Hepatocyte (in vitro differentiated cells): ENCODE data around the gene VIPR2. TPM values are rescaled to one million over a fixed set of nuclear protein-coding genes. Genes with fewer than 3 reads are reported as not detected.

ENCODE experiments used
- DNase-seq: peaks from one replicate; pipeline ENCODE4 v3.0.0-alpha.2; 2016; ENCODE audit warnings: low spot score
- H2AFZ ChIP-seq: fragments of 200-600 bp; sonication (generic); 2 replicates; pipeline ENCODE4 v1.6.0; 2016; ENCODE audit warnings: antibody characterized with exemption, mild to moderate bottlenecking
- H3K27ac ChIP-seq: fragments of 200-600 bp; sonication (generic); 2 replicates; pipeline ENCODE4 v1.5.1; 2016; ENCODE audit warnings: mild to moderate bottlenecking
- H3K27me3 ChIP-seq: fragments of 200-600 bp; sonication (generic); 2 replicates; pipeline ENCODE4 v1.6.1; 2016
- H3K36me3 ChIP-seq: fragments of 200-600 bp; sonication (generic); replicated peaks from 2 replicates; pipeline ENCODE4 v1.5.1; 2016; ENCODE audit warnings: low read depth; ENCODE audit not compliant: insufficient read depth
- H3K4me1 ChIP-seq: fragments of 200-600 bp; sonication (generic); 2 replicates; pipeline ENCODE4 v1.5.1; 2016; ENCODE audit warnings: mild to moderate bottlenecking, moderate library complexity; ENCODE audit not compliant: insufficient read depth
- H3K4me2 ChIP-seq: fragments of 200-600 bp; sonication (generic); 2 replicates; pipeline ENCODE4 v1.6.0; 2016
- H3K4me3 ChIP-seq: fragments of 200-600 bp; sonication (generic); 2 replicates; pipeline ENCODE4 v1.5.1; 2016; ENCODE audit warnings: mild to moderate bottlenecking
- H3K79me2 ChIP-seq: fragments of 200-600 bp; sonication (generic); 2 replicates; pipeline ENCODE4 v1.6.0; 2017; ENCODE audit warnings: mild to moderate bottlenecking
- H3K9me2 ChIP-seq: fragments of 200-600 bp; sonication (generic); replicated peaks from 2 replicates; pipeline ENCODE4 v1.6.0; 2017; ENCODE audit warnings: mild to moderate bottlenecking; ENCODE audit not compliant: insufficient read depth
- H3K9me3 ChIP-seq: fragments of 200-600 bp; sonication (generic); 2 replicates; pipeline ENCODE4 v1.5.1; 2016; ENCODE audit warnings: low read depth, mild to moderate bottlenecking
- H4K20me1 ChIP-seq: fragments of 200-600 bp; sonication (generic); 2 replicates; pipeline ENCODE4 v1.6.0; 2016; ENCODE audit warnings: mild to moderate bottlenecking; ENCODE audit not compliant: insufficient read depth, poor library complexity, severe bottlenecking
- EZH2 ChIP-seq: fragments of 200-600 bp; sonication (generic); IDR thresholded peaks from 2 replicates; pipeline ENCODE4 v1.6.1; 2016; ENCODE audit warnings: antibody characterized with exemption, mild to moderate bottlenecking, borderline replicate concordance
- EZH2phosphoT487 ChIP-seq: fragments of 200-600 bp; sonication (generic); IDR thresholded peaks from one replicate; pipeline ENCODE4 v1.6.1; 2018; ENCODE audit warnings: antibody characterized with exemption, mild to moderate bottlenecking, low read depth, moderate library complexity; ENCODE audit not compliant: unreplicated experiment, severe bottlenecking
- WGBS: methylation state at CpG from one replicate; pipeline ENCODE4 v1.1.6; 2016; ENCODE audit warnings: low lambda C conversion rate; ENCODE audit errors: missing lambda C conversion rate; 5-methylcytosine and 5-hydroxymethylcytosine counted together
- polyA plus RNA-seq: library from polyadenylated mRNA; unstranded; fragments of >200 nt; fragmentation: Nextera tagmentation; extraction: Ambion mirVana; gene quantifications from 2 replicates; pipeline ENCODE4 v1.2.1, GENCODE V29; 2016
- total RNA-seq: library from RNA; depleted of rRNA; stranded (reverse); fragments of >200 nt; gene quantifications from 2 replicates; pipeline ENCODE4 v1.2.3, GENCODE V29; 2014
- TF ChIP-seq, protein P1 (sequence below): fragments of 200-600 bp; sonication (generic); IDR thresholded peaks from 2 replicates; pipeline ENCODE4 v1.5.1; 2016; ENCODE audit warnings: antibody characterized with exemption, mild to moderate bottlenecking; ENCODE audit not compliant: poor library complexity

VIPR2 gene
- total and polyA plus RNA-seq, 2 experiments from 2014 or later: 2.7 to 3.4 TPM

DNA sequence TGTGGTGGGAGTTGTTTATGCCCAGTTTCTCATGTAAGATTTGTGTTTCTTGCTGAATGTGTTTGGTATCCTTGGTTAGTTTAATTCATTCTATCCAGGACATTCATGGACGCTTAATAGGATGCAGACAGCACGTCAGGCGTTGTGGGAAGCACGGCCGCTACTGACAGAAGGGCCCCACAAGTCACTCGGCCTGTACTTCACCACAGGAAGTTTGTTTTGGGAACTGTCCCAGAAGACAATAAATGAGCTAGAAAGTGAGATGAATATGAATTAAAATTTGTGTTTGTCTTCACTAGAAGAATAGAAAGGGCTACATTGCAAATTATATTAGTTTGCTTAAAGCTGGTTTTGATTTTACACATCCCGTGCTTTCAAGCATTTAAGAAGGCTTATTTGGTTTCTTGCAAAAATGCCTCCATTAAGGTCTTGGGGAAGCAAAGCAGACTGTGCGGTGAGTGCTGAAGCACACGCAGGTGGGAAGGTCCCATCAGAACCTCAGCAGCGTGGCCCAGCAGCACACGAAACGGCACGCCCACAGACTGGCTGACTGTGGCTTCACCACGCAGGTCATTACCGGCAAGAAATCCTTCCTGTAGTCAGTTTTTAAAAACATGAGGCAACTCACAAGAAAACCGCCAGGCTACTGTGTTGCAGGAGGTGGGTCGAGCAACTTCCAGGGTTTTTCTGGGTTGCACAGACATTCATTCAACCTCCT, 74.1 kb downstream of the VIPR2 start:
- no peak for DNase-seq
- Histone ChIP-seq H3K9me3 (no peaks in the 10 kb centered on the region), H4K20me1 (no peaks in the 10 kb centered on the region), H3K4me3 (no peak overlapping the region), H2AFZ (no peak overlapping the region), H3K36me3 (no peaks in the 10 kb centered on the region), H3K27me3 (no peaks in the 10 kb centered on the region), H3K27ac (no peak overlapping the region), H3K9me2 (no peaks in the 10 kb centered on the region), H3K4me1 (peaks cover 5% of the 10 kb centered on the region), H3K4me2 (no peak overlapping the region), H3K79me2 (no peaks in the 10 kb centered on the region)
- TF ChIP-seq EZH2: no peak
- 71% methylated on average over 17 of the region's 17 CpGs for WGBS

DNA sequence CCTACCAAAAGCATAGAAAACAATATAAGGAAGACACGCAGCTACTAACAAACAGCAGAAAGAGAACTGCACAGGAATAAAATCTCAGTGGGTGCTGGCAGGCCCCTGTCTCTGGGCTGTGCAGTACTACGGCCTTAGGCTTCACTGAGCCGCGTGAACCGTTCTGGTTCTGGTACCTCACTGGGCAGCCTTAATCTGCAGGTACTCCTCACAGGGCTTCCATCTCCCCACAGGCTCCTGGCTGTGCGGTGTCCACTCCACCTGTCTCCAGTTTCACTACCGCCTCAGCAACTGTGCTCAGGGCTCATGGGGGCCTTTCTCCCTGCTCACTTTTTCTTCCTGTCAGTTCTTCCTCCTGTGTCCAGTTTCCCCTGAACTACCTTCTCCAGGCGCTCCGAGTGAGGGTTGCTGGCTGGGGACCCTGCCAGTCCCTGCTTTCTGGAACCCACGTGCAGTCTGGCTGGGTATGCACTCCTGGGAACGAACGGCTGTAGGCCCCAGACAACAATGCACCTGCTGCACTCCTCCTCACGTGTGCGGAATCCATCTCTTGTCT, 75.7 kb downstream of the VIPR2 start:
- Histone ChIP-seq H4K20me1 (no peaks in the 10 kb centered on the region), H3K36me3 (no peaks in the 10 kb centered on the region), H3K9me3 (no peaks in the 10 kb centered on the region), H3K4me3 (no peak overlapping the region), H3K4me2 (no peak overlapping the region), H3K79me2 (no peaks in the 10 kb centered on the region), H3K27me3 (no peaks in the 10 kb centered on the region), H3K4me1 (peaks cover 5% of the 10 kb centered on the region), H2AFZ (no peak overlapping the region), H3K27ac (no peak overlapping the region), H3K9me2 (no peaks in the 10 kb centered on the region)
- no peak for TF ChIP-seq EZH2
- TF ChIP-seq, protein P1, sequence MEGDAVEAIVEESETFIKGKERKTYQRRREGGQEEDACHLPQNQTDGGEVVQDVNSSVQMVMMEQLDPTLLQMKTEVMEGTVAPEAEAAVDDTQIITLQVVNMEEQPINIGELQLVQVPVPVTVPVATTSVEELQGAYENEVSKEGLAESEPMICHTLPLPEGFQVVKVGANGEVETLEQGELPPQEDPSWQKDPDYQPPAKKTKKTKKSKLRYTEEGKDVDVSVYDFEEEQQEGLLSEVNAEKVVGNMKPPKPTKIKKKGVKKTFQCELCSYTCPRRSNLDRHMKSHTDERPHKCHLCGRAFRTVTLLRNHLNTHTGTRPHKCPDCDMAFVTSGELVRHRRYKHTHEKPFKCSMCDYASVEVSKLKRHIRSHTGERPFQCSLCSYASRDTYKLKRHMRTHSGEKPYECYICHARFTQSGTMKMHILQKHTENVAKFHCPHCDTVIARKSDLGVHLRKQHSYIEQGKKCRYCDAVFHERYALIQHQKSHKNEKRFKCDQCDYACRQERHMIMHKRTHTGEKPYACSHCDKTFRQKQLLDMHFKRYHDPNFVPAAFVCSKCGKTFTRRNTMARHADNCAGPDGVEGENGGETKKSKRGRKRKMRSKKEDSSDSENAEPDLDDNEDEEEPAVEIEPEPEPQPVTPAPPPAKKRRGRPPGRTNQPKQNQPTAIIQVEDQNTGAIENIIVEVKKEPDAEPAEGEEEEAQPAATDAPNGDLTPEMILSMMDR: no peak
- TF ChIP-seq EZH2phosphoT487: no peak
- no peak for DNase-seq
- 89% methylated on average over 14 of the region's 14 CpGs for WGBS

DNA sequence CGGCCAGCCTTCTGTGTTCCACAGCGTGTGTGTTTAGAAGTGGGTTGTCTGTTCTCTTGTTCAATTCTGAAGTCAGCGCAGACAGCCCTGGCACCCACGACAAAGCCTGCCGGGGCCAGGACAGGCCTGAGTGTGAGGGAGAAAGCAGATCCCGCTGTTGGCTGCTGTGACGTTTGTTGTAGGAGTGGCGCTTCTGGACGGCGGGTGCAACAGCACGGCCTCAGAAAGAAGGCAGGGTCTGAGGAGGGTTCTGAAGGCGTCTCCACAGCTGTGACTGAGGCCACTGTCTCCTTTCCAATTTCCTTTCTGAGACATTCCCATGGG, 76.2 kb downstream of the VIPR2 start:
- Histone ChIP-seq H3K27me3 (no peaks in the 10 kb centered on the region), H3K9me2 (no peaks in the 10 kb centered on the region), H4K20me1 (no peaks in the 10 kb centered on the region), H3K9me3 (no peaks in the 10 kb centered on the region), H3K27ac (no peak overlapping the region), H3K4me3 (no peak overlapping the region), H3K4me2 (no peak overlapping the region), H3K79me2 (no peaks in the 10 kb centered on the region), H3K4me1 (peaks cover 5% of the 10 kb centered on the region), H3K36me3 (no peaks in the 10 kb centered on the region), H2AFZ (no peak overlapping the region)
- 79% methylated on average over 12 of the region's 12 CpGs for WGBS
- no peak for DNase-seq
- TF ChIP-seq EZH2phosphoT487 (no peak), EZH2 (no peak)
- TF ChIP-seq, protein P1: no peak

DNA sequence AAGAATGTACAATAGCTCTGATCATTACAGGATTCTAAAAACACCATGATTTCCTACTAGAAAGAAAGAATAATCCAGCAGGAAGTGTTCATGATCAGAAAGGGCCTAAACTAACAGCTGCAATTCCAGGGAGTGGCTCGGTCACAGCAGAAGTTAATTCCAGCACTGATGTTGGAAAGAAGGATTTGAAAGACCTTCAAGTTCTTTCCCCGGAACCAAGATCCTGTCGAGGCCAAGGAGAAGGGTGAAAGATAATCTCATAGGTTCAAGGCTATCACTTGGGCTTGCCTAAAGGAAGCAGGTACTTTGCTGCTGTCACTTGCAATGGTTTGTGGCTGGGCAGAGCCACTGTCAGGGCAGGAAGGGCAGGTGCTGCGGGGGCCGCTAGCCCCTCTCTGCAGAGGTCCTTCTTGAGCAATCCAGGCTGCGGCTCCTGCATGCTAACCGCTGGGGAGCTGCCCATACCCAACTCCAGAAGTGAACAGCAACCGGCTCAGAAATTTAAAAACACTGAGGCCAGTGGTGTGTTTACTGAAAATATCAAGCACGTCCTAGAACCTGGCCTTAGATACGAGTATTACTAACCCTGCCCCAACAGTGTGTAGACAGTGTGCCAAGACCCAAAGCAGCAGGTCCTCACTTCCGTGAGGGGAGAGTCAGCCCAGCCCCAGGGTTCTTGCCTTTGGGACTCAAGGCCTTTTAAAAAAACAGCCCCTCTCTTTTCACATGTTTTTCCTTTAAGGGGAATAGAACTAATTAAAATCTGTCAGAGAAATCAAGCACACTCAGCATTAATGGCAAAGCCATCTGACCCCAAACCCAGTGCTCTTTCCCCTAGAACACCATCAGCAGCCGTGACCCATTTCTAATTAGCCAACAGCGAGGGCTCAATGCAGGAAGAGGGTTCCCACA, 76.8 kb downstream of the VIPR2 start:
- TF ChIP-seq EZH2 (no peak), EZH2phosphoT487 (no peak)
- TF ChIP-seq, protein P1: no peak
- 92% methylated on average over 13 of the region's 13 CpGs for WGBS
- Histone ChIP-seq H3K4me2 (no peak overlapping the region), H3K9me3 (no peaks in the 10 kb centered on the region), H3K4me1 (peaks cover 5% of the 10 kb centered on the region), H2AFZ (no peak overlapping the region), H3K27ac (no peak overlapping the region), H3K36me3 (no peaks in the 10 kb centered on the region), H3K4me3 (no peak overlapping the region), H4K20me1 (no peaks in the 10 kb centered on the region), H3K79me2 (no peaks in the 10 kb centered on the region), H3K27me3 (no peaks in the 10 kb centered on the region), H3K9me2 (no peaks in the 10 kb centered on the region)
- no peak for DNase-seq
